HEK293 (cell line): Measurements from ENCODE around the gene TMEM51.

ENCODE experiments used
- BCL11A ChIP-seq: fragments of 450-650 bp; formaldehyde crosslinking; IDR thresholded peaks from 2 replicates; pipeline ENCODE4 v1.5.1; 2016; ENCODE audit warnings: low read depth, missing biosample characterization, missing genetic modification characterization
- ZNF24 ChIP-seq: fragments of 450-650 bp; formaldehyde crosslinking; IDR thresholded peaks from 2 replicates; pipeline ENCODE4 v1.5.1; 2016; ENCODE audit warnings: missing biosample characterization, missing genetic modification characterization
- ZNF274 ChIP-seq, 2 experiments: fragments of 200-500 bp in 1 of 2; fragments of 450-650 bp in 1 of 2; sonication (Bioruptor generic) in 1 of 2; formaldehyde crosslinking in 1 of 2; IDR thresholded peaks; 2 replicates each; pipeline versions ENCODE4 v1.5.1 to v1.6.1; 2014 to 2016; ENCODE audit warnings: borderline replicate concordance in 1 of 2, inconsistent platforms in 1 of 2, low read length in 1 of 2, missing biosample characterization in 1 of 2, missing genetic modification characterization in 1 of 2
- ZNF350 ChIP-seq: fragments of 450-650 bp; formaldehyde crosslinking; IDR thresholded peaks from 2 replicates; pipeline ENCODE4 v1.5.0; 2017; ENCODE audit warnings: missing biosample characterization, mild to moderate bottlenecking, missing genetic modification characterization
- ZNF354C ChIP-seq: fragments of 450-650 bp; formaldehyde crosslinking; IDR thresholded peaks from 2 replicates; pipeline ENCODE4 v1.5.1; 2016; ENCODE audit warnings: missing biosample characterization, missing genetic modification characterization, low read depth, borderline replicate concordance
- ZNF561 ChIP-seq: fragments of 450-650 bp; IDR thresholded peaks from 2 replicates; pipeline ENCODE4 v1.5.1; 2018; ENCODE audit warnings: missing biosample characterization, missing genetic modification characterization, borderline replicate concordance
- TF ChIP-seq, protein P1 (sequence below): fragments of 450-650 bp; formaldehyde crosslinking; IDR thresholded peaks from 2 replicates; pipeline ENCODE4 v1.5.1; 2016; ENCODE audit warnings: missing biosample characterization, missing genetic modification characterization
- TF ChIP-seq, protein P2 (sequence below): fragments of 450-650 bp; formaldehyde crosslinking; IDR thresholded peaks from 2 replicates; pipeline ENCODE4 v1.5.1; 2016; ENCODE audit warnings: missing biosample characterization, missing genetic modification characterization
- TF ChIP-seq, protein P3 (sequence below): fragments of 450-650 bp; formaldehyde crosslinking; IDR thresholded peaks from 2 replicates; pipeline ENCODE4 v1.5.1; 2017; ENCODE audit warnings: missing biosample characterization, missing genetic modification characterization
- TF ChIP-seq, protein P4 (sequence below): fragments of 450-650 bp; formaldehyde crosslinking; IDR thresholded peaks from 2 replicates; pipeline ENCODE4 v1.5.1; 2016; ENCODE audit warnings: missing biosample characterization, missing genetic modification characterization

DNA sequence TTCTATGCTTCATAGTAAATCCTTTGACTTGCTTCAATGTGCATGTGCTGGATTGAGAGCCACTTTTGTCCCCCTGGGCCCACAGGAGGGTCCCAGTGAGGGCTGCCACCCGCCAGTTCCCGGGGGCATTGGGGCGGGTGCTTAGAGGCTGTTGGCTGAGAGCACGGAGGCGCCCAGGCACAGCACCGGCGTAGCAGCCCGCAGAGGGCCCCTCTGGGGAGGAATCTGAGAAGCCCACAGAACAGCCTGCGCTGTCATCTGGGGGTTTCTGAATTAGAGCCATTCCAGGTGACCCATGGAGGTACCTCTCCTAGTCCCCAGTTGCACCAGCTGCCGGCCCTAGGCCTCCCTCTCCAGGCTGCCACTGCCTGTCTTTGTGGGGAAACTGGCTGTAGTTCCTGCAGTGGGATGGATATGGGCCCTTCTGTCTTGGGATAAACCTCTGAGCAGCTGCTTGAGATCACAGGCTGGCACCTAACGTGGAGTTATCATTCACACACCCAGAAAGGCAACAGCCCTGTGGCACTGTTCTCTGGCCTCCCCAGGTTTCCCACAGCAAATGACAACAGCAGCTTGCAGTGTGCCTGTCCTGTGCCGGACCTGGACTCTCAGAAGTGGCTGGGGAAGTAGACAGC, 39.5 kb downstream of the TMEM51 start:
- TF ChIP-seq ZNF354C (tag by site-specific recombination) (no peak), ZNF350 (tag by site-specific recombination) (no peak), ZNF561 (tag by site-specific recombination) (no peak), ZNF274 (IDR thresholded peaks at IDR 0.05; ENCODE audit: low read length) (no peak), ZNF274 (tag by site-specific recombination; IDR thresholded peaks at IDR 0.05; ENCODE audit: borderline replicate concordance) (no peak), ZNF24 (tag by site-specific recombination) (no peak), BCL11A (tag by site-specific recombination) (no peak)
- TF ChIP-seq, protein P1, sequence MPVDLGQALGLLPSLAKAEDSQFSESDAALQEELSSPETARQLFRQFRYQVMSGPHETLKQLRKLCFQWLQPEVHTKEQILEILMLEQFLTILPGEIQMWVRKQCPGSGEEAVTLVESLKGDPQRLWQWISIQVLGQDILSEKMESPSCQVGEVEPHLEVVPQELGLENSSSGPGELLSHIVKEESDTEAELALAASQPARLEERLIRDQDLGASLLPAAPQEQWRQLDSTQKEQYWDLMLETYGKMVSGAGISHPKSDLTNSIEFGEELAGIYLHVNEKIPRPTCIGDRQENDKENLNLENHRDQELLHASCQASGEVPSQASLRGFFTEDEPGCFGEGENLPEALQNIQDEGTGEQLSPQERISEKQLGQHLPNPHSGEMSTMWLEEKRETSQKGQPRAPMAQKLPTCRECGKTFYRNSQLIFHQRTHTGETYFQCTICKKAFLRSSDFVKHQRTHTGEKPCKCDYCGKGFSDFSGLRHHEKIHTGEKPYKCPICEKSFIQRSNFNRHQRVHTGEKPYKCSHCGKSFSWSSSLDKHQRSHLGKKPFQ (tag by site-specific recombination), result no peak
- TF ChIP-seq, protein P2, sequence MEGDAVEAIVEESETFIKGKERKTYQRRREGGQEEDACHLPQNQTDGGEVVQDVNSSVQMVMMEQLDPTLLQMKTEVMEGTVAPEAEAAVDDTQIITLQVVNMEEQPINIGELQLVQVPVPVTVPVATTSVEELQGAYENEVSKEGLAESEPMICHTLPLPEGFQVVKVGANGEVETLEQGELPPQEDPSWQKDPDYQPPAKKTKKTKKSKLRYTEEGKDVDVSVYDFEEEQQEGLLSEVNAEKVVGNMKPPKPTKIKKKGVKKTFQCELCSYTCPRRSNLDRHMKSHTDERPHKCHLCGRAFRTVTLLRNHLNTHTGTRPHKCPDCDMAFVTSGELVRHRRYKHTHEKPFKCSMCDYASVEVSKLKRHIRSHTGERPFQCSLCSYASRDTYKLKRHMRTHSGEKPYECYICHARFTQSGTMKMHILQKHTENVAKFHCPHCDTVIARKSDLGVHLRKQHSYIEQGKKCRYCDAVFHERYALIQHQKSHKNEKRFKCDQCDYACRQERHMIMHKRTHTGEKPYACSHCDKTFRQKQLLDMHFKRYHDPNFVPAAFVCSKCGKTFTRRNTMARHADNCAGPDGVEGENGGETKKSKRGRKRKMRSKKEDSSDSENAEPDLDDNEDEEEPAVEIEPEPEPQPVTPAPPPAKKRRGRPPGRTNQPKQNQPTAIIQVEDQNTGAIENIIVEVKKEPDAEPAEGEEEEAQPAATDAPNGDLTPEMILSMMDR (tag by site-specific recombination), result no peak
- TF ChIP-seq, protein P3, sequence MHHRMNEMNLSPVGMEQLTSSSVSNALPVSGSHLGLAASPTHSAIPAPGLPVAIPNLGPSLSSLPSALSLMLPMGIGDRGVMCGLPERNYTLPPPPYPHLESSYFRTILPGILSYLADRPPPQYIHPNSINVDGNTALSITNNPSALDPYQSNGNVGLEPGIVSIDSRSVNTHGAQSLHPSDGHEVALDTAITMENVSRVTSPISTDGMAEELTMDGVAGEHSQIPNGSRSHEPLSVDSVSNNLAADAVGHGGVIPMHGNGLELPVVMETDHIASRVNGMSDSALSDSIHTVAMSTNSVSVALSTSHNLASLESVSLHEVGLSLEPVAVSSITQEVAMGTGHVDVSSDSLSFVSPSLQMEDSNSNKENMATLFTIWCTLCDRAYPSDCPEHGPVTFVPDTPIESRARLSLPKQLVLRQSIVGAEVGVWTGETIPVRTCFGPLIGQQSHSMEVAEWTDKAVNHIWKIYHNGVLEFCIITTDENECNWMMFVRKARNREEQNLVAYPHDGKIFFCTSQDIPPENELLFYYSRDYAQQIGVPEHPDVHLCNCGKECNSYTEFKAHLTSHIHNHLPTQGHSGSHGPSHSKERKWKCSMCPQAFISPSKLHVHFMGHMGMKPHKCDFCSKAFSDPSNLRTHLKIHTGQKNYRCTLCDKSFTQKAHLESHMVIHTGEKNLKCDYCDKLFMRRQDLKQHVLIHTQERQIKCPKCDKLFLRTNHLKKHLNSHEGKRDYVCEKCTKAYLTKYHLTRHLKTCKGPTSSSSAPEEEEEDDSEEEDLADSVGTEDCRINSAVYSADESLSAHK, result no peak
- TF ChIP-seq, protein P4, sequence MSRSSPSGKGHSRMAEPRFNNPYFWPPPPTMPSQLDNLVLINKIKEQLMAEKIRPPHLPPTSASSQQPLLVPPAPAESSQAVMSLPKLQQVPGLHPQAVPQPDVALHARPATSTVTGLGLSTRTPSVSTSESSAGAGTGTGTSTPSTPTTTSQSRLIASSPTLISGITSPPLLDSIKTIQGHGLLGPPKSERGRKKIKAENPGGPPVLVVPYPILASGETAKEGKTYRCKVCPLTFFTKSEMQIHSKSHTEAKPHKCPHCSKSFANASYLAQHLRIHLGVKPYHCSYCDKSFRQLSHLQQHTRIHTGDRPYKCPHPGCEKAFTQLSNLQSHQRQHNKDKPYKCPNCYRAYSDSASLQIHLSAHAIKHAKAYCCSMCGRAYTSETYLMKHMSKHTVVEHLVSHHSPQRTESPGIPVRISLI (tag by site-specific recombination), result no peak
